Stimulated activated naive B cell treated with anti-CD40 and anti-IgM and Interleukin-4, amounts not matched to agents 10 μg/mL and 1 μg/mL and 100 μg/mL, for 72 hours (primary cell): Measurements from ENCODE around the gene OCIAD2.

ENCODE experiments used
- ATAC-seq, 2 donors: fragments of 150-1000 bp; cut with Tn5 transposase; replicated peaks; 2 replicates each; pipeline ENCODE4 v1.10.0; 2021; ENCODE audit warnings: moderate library complexity in 1 of 2
- DNase-seq: peaks from one replicate; pipeline ENCODE4 v3.0.0; 2021
- H3K27ac Mint-ChIP-seq: one replicate; pipeline ENCODE4 v1.8.0; 2022; ENCODE audit warnings: mild to moderate bottlenecking, mixed read lengths
- H3K27me3 Mint-ChIP-seq, 2 donors: one replicate each; pipeline ENCODE4 v1.8.0; 2022; ENCODE audit warnings: mixed read lengths in 2 of 2
- H3K36me3 Mint-ChIP-seq, 2 donors: one replicate each; pipeline ENCODE4 v1.8.0; 2022; ENCODE audit warnings: mixed read lengths in 2 of 2, mild to moderate bottlenecking in 1 of 2
- H3K4me1 Mint-ChIP-seq, 2 donors: one replicate each; pipeline ENCODE4 v1.8.0; 2022; ENCODE audit warnings: mixed read lengths in 2 of 2, mild to moderate bottlenecking in 1 of 2
- H3K4me3 Mint-ChIP-seq, 2 donors: one replicate each; pipeline ENCODE4 v1.8.0; 2022; ENCODE audit warnings: mild to moderate bottlenecking in 2 of 2, mixed read lengths in 2 of 2, moderate library complexity in 1 of 2
- H3K9me3 Mint-ChIP-seq, 2 donors: one replicate each; pipeline ENCODE4 v1.8.0; 2022; ENCODE audit warnings: mixed read lengths in 2 of 2, mild to moderate bottlenecking in 1 of 2

The OCIAD2 gene, protein sequence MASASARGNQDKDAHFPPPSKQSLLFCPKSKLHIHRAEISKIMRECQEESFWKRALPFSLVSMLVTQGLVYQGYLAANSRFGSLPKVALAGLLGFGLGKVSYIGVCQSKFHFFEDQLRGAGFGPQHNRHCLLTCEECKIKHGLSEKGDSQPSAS

DNA sequence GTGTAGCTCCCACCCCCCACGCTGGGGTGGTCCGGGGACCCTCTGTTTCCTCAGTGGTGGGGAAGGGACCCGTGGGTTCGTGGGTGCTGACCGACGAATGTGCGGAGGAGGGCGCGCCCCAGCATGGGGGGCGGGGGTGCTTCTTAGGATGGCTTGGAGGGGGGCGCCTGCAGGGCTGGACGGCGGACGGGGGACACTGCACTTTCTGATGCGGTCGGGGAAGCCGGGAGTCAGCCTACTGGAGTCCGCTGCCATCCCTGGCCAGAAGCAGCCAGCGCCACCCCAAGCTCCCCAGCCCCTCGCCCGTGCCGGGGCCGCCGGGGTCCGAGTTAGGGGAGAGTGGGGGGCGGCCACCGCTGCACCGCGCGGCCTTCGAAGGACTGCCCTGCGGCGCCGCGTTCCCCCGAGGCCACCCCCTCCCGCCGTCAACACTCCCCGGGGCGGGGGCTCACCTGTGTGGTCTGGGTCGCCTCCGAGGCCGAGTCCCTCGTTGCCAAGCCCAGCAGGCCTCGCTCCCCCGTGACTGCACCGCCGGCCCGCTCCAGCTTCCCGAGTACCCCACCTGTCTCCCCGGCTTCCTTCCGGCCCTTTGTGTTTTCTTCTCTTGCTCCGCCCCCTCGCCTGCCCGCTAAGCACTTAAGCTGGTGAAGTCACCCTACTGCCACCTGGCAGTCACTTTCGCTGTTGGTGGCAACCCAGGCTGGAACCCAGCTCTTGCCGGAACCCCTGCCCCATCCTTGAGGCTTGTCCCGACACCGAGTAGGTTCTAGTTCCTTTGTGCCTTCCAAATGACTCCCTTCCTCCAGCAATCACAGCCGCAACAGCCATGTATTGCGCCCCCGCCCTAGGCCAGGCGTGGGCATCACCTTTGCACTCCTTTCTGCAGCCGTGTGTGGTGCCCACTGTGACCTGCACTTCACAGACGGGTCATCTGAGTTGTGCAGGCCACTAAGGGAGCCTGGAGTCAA lies at the start of gene OCIAD2:
Gene OCIAD2, minus strand, starts transcription at position 569 of the 968 bp plus-strand sequence. CDS start 2,225 bp downstream, outside the sequence.
- Mint-ChIP-seq H3K27ac (peak within 1 kb of the TSS; percentile 93), H3K4me1 (peaks cover 26% of the 10 kb centered on the region in 2 donors), H3K9me3 (no peaks in the 10 kb centered on the region), H3K36me3 (peaks cover 12 to 17% of the 10 kb centered on the region in 2 donors), H3K27me3 (no peaks in the 10 kb centered on the region), H3K4me3 (peak within 1 kb of the TSS; percentile 93 to 98)
- peak; percentile 71 for DNase-seq
- ATAC-seq: peak; percentile 96 to 98

DNA sequence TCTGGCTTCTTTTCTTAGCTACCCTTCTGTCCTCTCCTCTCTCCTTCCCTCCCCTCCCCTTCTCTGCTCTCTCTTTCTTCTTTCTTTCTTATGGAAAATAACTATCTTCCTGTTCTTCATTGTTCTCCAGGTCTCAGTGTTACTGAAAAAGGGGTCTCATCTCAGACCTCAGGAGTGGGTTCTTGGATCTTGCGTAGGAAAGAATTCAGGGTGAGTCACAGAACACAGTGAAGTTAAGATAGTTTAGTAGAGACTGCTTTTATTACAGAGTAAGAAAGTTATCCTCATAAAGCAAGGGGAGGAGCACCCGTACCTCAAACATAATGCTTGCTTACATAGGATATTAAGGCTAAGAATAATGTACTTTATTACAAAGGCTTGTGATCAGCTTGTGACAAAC lies 47.7 kb upstream of the OCIAD2 start:
- H3K9me3 Mint-ChIP-seq: no peaks in the 10 kb centered on the region
- H3K27me3 Mint-ChIP-seq: peaks cover 17 to 19% of the 10 kb centered on the region in 2 donors
- H3K4me1 Mint-ChIP-seq: no peaks in the 10 kb centered on the region
- no peaks in the 10 kb centered on the region for H3K36me3 Mint-ChIP-seq
- ATAC-seq (no peak), DNase-seq (no peak)
- H3K4me3 Mint-ChIP-seq: no peak overlapping the region
- H3K27ac Mint-ChIP-seq: no peak overlapping the region

DNA sequence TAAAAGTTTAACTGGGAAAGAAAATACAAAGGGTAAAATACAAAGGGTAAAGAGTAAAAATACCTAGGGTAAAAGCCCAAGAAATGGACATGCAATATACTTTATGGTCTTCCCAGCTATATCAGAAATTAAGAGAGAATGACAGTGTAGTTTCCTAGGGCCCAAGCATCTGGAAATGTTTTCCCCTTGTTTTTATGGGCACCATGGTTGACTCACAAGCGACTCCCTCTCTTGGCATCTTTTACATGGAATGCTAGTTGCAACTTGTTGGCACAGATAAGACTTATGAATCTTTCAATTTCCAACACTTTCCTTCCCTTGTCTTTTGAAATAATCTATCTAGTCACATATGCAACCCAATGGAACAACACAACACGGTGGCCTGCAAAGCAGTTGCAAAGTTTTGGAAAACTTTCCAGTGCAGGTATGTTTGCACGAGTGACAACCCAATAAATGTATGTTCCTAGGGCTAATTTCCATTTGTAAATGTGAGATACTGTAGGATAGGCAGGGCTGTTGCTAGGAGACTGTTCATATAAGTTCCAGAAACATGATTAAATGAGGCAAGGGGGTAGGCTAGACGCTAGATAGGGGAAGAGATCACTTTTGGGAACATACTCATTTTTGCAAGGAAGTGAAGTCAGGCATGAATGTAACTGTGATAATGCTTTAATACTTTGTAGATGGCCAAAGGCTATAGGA lies 43.1 kb upstream of the OCIAD2 start:
- Mint-ChIP-seq H3K4me1 (no peaks in the 10 kb centered on the region), H3K27ac (no peak overlapping the region)
- DNase-seq: no peak

DNA sequence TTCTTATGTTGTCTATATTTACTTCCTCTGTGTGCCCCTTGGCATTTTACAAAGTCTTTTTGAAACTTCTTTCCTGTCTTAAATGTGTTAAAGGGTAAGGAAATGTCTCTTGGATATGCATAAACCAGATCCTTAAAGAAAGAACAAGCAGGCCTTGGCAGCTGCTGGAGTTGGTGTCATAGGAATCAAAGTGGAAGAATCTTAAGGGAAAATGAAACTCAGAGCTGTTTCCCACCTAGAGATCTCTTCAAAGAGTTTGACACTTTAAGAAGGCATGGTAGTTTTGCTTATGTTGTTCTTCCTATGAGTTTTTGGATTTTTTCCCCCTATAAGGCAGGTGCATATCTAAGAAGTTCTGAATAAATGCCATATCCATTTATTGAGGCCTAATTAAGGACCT lies 42.5 kb upstream of the OCIAD2 start:
- Mint-ChIP-seq H3K27ac (no peak overlapping the region), H3K36me3 (no peaks in the 10 kb centered on the region), H3K9me3 (no peaks in the 10 kb centered on the region), H3K27me3 (peaks cover 5 to 10% of the 10 kb centered on the region in 2 donors), H3K4me1 (no peaks in the 10 kb centered on the region), H3K4me3 (no peak overlapping the region)
- DNase-seq: no peak
- ATAC-seq: no peak

More for the DNA sequence above, 43.1 kb upstream of the OCIAD2 start:
- Mint-ChIP-seq H3K4me3 (no peak overlapping the region), H3K27me3 (peaks cover 0 to 6% of the 10 kb centered on the region in 2 donors), H3K9me3 (no peaks in the 10 kb centered on the region), H3K36me3 (no peaks in the 10 kb centered on the region)
- no peak for ATAC-seq

DNA sequence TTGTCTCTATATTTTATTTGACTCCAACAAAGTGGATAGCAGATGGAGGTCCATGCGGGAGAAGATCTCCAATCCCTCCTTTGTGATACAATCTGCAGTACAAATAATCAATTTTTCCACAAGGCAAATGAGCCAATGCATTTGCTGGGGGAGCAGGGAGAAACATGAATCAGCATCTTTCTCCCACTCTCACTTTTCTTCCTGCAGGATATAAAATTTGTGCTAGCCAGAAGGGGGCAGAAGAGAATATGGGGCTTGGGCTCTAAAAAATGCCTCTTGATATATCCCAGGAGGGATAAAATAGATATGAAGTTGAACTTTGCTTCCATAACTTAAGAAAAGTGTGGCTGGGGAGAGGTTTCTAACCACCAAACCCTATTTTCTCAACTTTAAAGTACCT lies 41.2 kb upstream of the OCIAD2 start:
- DNase-seq (no peak), ATAC-seq (no peak)
- peaks cover 6 to 11% of the 10 kb centered on the region in 2 donors for H3K27me3 Mint-ChIP-seq
- H3K27ac Mint-ChIP-seq: no peak overlapping the region
- H3K4me1 Mint-ChIP-seq: no peaks in the 10 kb centered on the region
- no peaks in the 10 kb centered on the region for H3K36me3 Mint-ChIP-seq
- no peaks in the 10 kb centered on the region for H3K9me3 Mint-ChIP-seq
- H3K4me3 Mint-ChIP-seq: no peak overlapping the region

DNA sequence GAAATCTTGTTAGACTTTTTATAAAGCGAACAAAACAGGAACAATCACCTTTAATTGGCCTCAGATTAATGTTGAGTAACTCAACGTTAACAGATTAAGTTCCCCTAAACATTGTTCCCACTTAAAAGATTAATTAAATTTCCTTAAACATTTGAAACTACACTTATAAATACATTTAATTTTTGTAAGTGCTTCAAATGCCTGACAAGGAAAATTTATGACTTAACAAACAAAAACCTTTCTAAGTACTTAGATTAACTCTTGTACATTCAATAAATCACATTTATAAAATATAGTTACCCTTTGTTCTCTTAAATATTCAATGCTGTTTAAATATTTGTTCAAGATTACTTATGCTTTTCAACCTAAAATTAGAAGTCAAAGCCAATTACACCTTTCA lies 39.4 kb upstream of the OCIAD2 start:
- no peaks in the 10 kb centered on the region for H3K4me1 Mint-ChIP-seq
- no peak overlapping the region for H3K27ac Mint-ChIP-seq
- H3K4me3 Mint-ChIP-seq: no peak overlapping the region
- H3K36me3 Mint-ChIP-seq: no peaks in the 10 kb centered on the region
- ATAC-seq (no peak), DNase-seq (no peak)
- H3K9me3 Mint-ChIP-seq: no peaks in the 10 kb centered on the region
- H3K27me3 Mint-ChIP-seq: peaks cover 6 to 18% of the 10 kb centered on the region in 2 donors

DNA sequence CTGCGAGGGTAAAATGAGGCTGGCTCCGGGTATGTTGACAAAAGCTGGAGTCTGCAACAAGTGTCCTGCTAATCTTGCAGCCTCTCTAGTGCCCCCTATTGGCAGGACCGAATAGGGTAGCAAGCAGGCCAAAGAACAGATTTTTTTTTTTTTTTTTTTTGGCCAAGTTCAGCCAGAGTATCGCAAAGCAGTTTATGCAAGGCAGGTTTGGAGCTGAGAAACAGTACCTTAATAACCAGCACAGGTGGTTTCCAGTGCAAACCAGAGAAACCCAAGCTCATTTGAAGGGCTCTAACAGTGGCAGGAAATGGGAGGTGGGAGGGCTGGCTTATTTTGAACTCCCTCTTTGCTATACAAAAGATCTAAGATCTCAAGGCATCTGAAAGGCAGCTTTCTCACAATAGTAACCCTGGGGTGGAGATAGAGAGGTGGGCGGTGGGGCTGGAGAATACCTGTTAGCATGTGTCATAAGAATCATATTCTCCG lies 38.2 kb upstream of the OCIAD2 start:
- H3K4me1 Mint-ChIP-seq: no peaks in the 10 kb centered on the region
- H3K36me3 Mint-ChIP-seq: no peaks in the 10 kb centered on the region
- no peak overlapping the region for H3K4me3 Mint-ChIP-seq
- H3K27ac Mint-ChIP-seq: no peak overlapping the region
- no peak for ATAC-seq
- no peaks in the 10 kb centered on the region for H3K9me3 Mint-ChIP-seq
- H3K27me3 Mint-ChIP-seq: peaks cover 9 to 16% of the 10 kb centered on the region in 2 donors
- no peak for DNase-seq

DNA sequence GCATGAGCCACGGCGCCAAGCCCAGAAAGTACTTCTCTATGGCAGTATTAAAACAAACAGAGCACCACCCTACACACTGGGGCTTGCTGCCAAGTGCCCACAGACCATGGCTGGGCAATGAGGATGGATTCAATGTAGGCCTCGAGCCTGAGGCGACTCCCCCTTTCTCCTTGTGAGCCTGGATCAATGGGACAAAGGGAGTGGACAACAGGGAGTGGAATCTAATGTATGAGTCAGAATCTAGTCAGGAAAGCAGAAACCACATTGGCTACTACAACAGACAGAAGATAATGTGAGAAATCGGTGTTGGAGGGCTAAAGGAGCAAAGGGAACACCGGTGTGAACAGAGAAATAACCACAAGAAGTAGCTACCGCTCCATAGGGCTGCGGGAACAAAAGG lies 37.7 kb upstream of the OCIAD2 start:
- no peak overlapping the region for H3K4me3 Mint-ChIP-seq
- DNase-seq: no peak
- no peaks in the 10 kb centered on the region for H3K9me3 Mint-ChIP-seq
- no peaks in the 10 kb centered on the region for H3K36me3 Mint-ChIP-seq
- no peak for ATAC-seq
- H3K27ac Mint-ChIP-seq: no peak overlapping the region
- peaks cover 9 to 18% of the 10 kb centered on the region in 2 donors for H3K27me3 Mint-ChIP-seq
- H3K4me1 Mint-ChIP-seq: no peaks in the 10 kb centered on the region

DNA sequence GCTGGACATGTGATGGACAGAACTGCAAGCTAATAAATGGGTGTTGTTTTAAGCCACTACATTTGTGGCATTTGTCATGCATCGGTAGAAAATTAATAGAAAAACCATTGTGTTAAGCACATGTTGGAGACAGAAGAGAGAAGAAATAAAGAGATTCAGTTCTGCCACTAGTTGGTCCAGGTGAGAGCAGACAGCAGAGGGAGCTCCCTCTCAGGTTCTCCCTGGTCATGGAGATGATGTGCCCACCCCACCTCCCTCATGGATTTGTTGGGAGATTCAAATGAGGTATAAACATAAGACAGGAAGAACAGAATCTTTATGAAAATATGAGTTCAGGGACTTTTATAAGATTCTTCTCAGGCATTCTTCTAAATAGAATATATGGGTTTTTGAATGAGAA lies 36.8 kb upstream of the OCIAD2 start:
- Mint-ChIP-seq H3K4me1 (no peaks in the 10 kb centered on the region), H3K36me3 (no peaks in the 10 kb centered on the region), H3K27me3 (peaks cover 9 to 18% of the 10 kb centered on the region in 2 donors), H3K4me3 (no peak overlapping the region), H3K9me3 (peaks cover 0 to 2% of the 10 kb centered on the region in 2 donors), H3K27ac (no peak overlapping the region)
- ATAC-seq (no peak), DNase-seq (no peak)

DNA sequence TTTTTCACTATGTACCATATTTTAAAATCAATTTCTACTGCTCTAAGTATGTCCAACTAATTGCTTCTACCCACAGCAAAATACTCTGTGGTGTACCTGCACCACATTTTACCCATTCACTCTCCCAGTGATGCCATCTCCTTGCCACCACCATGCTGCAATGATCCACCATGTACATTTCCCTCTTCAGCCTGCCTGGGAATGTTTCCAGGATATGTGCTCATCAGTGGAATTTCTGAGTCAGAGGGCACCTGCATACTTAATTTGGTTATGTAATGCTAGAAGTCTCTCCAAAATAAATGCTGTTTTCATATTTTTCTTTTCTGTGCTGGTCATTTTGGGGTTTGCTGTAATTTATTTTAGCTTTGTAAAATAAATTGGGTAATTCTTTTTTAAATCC lies 33.2 kb upstream of the OCIAD2 start:
- peaks cover 13 to 18% of the 10 kb centered on the region in 2 donors for H3K27me3 Mint-ChIP-seq
- no peak for DNase-seq

DNA sequence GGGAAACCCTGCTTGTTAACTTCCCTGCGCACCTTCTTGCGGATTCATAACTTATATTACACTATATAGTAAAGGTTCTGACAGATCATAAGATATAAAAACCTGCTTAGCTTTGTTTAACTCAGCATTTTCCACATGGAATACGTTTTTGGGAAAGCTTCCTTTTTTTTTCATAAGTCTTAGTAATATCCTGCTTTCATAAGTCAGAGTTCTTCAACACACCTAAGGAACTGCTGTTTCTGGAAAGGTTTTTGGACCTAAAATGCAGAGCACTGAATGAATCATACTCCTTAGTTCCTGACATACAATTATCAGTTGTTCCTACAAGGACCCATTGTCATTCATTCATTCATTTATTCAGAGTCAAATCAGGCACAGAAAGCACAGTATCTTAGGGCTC lies 32.3 kb upstream of the OCIAD2 start:
- DNase-seq (no peak), ATAC-seq (no peak)
- no peaks in the 10 kb centered on the region for H3K36me3 Mint-ChIP-seq
- H3K4me1 Mint-ChIP-seq: no peaks in the 10 kb centered on the region
- H3K4me3 Mint-ChIP-seq: no peak overlapping the region
- peaks cover 8 to 13% of the 10 kb centered on the region in 2 donors for H3K27me3 Mint-ChIP-seq
- H3K9me3 Mint-ChIP-seq: peaks cover 4% of the 10 kb centered on the region in 2 donors
- no peak overlapping the region for H3K27ac Mint-ChIP-seq

More for the DNA sequence above, 33.2 kb upstream of the OCIAD2 start:
- H3K4me3 Mint-ChIP-seq: no peak overlapping the region
- no peaks in the 10 kb centered on the region for H3K36me3 Mint-ChIP-seq
- no peak for ATAC-seq
- no peak overlapping the region for H3K27ac Mint-ChIP-seq
- H3K9me3 Mint-ChIP-seq: peaks cover 4% of the 10 kb centered on the region in 2 donors
- H3K4me1 Mint-ChIP-seq: no peaks in the 10 kb centered on the region

DNA sequence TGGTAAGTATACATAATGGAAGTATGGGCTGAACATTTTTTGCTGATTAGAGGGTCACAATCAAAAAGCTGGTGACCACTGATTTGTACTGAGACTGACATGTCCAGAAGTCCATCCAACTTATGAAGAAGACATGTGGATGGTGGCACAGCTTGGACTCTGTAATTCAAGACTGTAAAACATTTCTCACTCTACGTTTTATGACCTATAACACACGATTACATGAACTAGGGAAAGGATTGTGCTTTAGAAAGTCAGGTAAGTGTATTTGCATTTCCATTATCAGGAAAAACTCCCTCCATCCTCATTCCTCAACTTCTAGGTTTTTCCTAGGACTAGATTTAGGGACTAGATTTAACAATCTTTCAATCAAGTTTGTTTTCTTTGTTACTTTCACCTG lies 30.5 kb upstream of the OCIAD2 start:
- no peak for DNase-seq
- Mint-ChIP-seq H3K9me3 (peaks cover 4% of the 10 kb centered on the region in 2 donors), H3K27me3 (peaks cover 8 to 13% of the 10 kb centered on the region in 2 donors), H3K4me1 (no peaks in the 10 kb centered on the region), H3K36me3 (no peaks in the 10 kb centered on the region), H3K27ac (no peak overlapping the region), H3K4me3 (no peak overlapping the region)
- ATAC-seq: no peak

DNA sequence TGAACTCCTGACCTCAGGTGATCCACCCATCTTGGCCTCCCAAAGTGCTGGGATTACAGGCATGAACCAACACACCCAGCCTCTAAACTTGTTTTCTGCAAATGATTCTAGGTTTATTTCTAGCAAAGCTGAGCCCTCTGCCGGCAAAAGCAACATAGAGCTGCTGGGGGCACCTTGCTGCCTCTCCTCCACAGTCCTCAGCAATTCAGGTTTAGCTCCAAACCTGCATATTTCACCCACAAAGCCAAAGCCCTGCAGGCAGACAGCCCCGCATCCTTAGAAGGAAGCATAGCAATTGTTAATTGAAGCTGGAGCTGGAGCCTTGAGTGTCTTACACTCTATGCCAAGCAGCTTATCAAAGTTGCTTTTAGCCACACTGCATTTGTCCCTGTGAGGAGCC lies 24.9 kb upstream of the OCIAD2 start:
- ATAC-seq: no peak
- no peaks in the 10 kb centered on the region for H3K27me3 Mint-ChIP-seq

DNA sequence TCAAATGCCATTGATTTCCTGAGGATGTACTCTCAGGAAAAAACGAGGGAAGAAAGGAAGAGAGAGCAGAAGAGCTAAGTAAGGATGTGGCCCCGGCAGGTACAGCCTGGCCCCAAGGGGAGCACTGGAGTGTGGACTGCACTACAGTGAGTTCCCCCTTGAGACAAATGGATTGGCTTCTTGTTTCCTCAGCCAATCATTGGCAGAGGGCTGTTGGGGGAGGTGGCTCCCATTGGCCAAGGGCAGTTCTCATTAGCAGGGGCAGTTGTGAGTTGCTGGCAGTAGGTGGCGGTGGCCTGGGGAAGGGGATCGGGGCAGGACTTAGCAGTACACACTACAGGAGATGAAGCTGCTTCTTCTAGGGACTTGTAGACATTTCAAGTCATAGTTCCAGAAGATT lies 24.1 kb upstream of the OCIAD2 start:
- Mint-ChIP-seq H3K27ac (no peak overlapping the region), H3K9me3 (peaks cover 0 to 7% of the 10 kb centered on the region in 2 donors), H3K4me1 (no peaks in the 10 kb centered on the region), H3K4me3 (no peak overlapping the region), H3K36me3 (no peaks in the 10 kb centered on the region), H3K27me3 (no peaks in the 10 kb centered on the region)
- ATAC-seq (no peak), DNase-seq (no peak)

More for the DNA sequence above, 24.9 kb upstream of the OCIAD2 start:
- Mint-ChIP-seq H3K27ac (no peak overlapping the region), H3K36me3 (no peaks in the 10 kb centered on the region), H3K4me3 (no peak overlapping the region), H3K9me3 (peaks cover 0 to 7% of the 10 kb centered on the region in 2 donors), H3K4me1 (no peaks in the 10 kb centered on the region)
- DNase-seq: no peak
